DMS 273 (cell line): ENCODE results near the gene RAB26.

Experiments used
- DNase-seq: peaks from one replicate; lab custom pipeline; 2025; ENCODE audit not compliant: unreplicated experiment; lab: John Stamatoyannopoulos, UW

The RAB26 gene

DNA sequence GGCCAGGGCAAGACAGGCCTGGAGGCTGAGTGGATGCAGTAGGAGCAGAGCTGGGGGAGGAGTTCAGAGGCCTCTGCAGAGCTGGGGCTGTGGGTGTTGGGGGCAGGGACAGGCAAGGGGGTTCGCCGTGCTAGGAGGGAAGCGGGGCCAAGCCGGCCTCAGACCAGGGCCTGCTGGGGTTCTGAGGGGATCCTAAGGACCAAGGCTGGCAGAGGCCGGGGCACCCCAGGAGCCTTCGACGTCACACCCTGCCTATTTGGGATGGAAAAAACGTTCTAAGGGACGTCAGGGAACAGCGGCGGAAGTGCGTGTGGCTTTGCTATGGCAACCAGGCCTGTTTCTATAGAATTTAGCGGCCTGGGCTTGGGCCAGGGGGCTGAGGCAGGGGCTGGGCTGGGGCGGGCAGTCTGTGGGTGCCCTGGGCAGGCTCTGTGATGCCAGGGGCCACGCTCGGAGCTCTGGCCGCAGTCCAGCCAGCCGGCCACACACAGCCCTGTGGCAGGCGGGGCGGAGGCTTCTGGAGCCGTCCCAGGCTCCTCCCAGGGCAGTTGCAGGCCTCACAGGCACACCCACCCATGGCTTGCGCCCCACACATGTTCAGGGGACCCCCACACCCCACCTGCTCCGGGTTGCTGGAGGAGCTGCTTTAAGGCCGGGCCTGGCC is 10.9 kb downstream of the RAB26 start:
- no peak for DNase-seq

GRCh38 chr16:2160915-2161551 is 12.6 kb downstream of the RAB26 start:
- no peak for DNase-seq

DNA sequence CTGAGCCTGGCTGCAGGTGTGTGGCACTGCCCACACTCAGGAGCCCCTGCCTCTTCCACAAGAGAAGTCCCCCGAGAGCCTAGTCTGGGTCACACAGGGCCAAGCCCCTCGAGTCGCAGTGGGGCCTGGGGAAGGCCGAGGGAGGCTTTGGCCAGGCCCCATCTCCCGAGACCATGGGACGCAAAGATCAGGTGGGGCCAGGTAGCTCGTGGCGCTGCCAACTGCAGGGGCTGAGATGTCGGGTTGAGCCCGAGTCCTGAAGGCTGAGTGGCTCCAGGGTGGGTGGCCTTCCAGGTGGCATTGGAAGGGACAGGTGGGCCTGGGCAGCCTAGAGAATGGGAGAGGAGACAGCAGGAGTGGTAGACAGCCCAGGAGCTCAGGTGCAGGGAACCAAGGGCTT is 13.5 kb downstream of the RAB26 start:
- DNase-seq, result no peak

DNA sequence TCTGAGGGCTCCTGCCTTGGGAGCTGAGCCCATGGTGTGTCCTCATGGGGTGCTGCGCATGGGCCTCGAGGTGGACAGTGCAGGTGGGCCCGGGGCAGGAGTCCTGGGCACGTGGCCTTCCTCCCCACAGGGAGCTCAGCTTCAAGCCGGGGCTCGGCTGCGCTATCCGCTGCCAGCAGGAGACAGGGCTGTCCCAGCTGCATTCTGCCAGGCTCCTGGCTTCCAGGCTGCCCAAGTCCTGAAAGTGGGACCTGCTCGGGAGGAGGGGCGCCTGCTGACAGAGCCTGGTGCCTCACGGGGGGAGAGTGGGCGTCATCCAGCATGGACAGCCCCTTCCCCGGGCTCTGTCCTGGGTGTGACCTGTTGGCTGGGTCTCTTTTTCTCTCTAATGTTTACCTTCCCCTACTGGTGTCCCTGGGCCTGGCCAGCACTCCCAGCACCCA is 14.3 kb downstream of the RAB26 start:
- DNase-seq, result no peak

GRCh38 chr16:2163211-2163881 is 14.9 kb downstream of the RAB26 start:
- DNase-seq, result no peak

DNA sequence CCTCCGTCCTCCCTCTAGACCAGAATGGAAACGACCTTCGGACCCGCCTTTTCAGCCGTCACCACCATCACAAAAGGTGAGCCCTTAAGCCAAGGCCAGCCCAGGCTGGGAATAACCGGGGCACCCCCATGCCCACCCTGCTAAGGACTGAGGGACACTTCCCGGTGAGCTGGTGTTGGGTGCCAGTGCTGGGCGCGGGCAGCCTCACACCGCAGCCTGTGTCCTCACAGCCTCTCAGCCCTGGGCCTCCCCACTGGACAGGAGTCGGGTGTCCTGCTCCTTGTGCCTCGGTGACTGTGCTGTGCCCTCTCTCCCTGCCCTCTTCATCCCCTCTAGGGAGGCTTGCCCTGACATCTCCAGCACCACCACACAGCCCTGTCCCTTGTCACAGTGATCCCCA is 17.4 kb downstream of the RAB26 start:
- DNase-seq, result no peak

DNA sequence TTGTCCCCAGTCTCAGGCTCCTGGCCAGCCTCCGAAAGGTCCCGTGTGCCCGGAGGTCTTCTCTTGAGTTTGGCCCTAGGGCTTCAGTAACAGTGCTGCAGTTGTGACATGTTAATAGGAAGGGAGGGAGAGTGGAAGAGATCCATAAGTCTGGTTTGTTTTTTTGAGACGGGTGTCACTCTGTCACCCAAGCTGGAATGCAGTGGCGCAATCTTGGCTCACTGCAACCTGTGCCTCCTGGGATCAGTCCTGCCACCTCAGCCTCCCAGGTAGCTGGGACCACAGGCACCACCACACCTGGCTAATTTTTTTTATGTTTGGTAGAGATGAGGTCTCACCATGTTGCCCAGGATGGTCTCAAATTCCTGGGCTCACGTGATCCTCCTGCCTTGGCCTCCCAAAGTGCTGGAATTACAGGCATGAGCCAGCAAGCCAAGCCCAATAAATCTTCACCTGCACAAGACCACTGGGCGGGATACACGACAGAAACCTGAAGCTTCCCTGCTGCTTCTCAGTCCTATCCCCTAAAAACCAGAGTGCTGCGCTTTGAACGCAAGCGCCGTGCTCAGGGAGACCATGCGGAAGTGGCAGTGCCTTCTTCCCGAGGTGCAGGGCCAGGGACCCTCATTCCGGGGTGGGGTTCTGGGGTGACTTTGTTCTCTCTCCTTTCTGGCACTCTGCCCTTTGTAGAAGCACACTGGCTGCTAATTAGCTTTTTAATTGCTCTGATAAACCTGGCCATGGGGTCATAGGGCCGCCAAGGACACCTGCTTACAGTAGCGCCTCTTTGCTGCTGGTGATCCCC is 18.0 kb downstream of the RAB26 start:
- DNase-seq, result no peak

DNA sequence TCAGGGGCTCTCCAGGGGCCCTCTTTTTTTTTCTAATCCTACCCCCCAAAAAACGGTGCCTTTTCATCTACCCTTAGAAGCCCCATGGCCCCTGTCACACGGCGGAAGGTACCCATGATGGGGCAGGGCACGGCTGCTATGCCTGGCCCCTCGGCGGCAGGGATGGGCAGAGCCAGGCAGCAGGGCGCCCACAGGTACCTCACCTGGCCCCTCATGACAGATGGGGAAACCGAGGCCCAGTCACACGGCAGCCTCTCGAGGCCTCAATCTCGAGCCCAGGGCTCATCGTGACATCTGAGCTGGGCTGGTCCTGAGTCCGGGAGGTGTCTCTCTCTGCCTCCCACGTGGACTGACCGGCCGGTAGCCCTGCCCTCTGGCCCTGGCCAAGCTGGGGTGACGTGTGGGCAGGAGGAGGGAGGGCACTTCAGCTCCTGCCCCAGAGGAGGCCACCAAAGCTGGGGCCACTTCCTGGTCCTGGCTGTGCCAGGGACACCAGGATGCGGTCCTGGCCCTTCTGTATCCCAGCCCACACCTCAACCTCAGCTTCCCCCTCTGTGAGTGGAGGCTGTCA is 18.7 kb downstream of the RAB26 start:
- no peak for DNase-seq

DNA sequence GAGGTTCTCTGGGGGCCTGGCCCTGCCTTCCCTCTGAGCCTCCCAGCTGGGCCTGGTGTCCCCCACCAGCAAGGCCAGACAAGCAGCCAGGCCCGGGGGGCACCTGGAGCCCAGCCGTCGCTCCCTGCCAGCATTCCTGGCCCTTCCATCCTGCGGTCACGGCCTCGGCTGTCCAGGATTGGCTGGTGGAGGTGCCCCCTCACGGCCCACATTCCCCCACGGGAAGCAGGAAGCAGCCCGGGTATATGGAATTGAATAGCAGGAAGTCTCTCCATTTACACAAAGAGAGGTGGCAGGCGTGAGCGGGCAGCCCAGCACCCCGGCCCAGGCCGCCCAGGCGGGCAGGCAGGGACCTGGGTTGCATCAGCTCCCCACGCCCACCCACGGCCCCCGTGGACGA is 21.7 kb downstream of the RAB26 start:
- no peak for DNase-seq

DNA sequence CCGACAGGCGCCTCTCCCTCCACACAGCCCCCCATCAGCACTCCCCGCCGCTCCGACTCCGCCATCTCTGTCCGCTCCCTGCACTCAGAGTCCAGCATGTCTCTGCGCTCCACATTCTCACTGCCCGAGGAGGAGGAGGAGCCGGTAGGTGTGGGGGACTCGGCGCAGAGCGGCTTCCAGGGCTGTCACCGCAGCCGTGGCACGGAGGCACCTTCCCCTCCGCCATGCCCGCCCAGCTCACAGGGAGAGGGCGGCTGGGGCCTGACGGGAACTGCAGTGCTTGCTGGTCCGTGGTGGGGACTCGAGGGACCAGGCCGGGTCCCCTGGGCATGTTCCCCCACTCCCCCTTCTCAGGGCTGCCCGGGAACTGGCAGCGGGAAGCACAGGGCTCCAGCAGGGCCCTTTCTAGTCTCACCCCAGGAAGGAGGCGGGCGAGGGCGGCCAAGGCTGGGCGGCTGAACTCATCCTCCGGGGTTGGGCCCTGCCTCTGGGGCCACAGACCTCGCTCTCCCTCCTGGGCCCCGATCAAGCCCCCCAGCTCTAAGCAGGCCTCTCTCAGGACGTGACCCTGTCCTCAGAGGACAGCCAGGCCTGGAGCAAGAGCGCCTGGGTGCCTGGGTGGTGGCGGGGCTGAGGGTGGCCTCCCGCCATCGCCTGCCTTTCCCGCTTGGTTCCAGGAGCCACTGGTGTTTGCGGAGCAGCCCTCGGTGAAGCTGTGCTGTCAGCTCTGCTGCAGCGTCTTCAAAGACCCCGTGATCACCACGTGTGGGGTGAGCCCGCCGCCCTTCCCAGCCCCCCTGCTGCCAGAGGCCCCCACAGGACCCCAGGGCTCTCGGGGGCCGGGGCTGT is 22.4 kb downstream of the RAB26 start:
- DNase-seq, result no peak

DNA sequence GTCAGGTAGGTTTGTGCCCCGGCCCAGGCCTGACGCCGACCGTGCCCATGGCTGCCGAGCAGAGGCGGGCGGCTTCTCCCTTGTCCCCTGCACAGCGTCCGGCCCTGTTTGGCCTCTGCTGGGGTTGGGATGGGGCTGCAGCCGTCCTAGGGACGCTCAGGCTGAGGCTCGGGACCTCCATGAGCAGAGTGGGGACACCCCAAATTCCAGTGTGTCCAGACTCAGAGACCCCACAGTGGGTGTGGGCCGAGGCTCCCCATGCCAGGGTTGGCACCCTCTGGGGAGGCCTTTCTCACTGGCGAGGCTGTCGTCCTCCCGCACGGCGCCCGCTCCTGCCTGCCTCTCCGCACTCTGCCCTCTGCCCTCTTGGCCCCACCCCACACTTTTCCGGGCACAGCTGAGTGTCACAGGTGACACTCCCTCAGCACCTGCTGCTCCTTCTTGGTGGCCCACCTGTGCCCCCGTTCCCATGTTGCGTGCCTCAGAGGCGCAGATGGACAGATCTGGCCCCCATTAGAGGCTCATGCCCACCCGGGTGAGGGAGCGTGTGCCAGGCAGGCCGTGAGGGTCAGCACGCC is 23.3 kb downstream of the RAB26 start:
- no peak for DNase-seq

DNA sequence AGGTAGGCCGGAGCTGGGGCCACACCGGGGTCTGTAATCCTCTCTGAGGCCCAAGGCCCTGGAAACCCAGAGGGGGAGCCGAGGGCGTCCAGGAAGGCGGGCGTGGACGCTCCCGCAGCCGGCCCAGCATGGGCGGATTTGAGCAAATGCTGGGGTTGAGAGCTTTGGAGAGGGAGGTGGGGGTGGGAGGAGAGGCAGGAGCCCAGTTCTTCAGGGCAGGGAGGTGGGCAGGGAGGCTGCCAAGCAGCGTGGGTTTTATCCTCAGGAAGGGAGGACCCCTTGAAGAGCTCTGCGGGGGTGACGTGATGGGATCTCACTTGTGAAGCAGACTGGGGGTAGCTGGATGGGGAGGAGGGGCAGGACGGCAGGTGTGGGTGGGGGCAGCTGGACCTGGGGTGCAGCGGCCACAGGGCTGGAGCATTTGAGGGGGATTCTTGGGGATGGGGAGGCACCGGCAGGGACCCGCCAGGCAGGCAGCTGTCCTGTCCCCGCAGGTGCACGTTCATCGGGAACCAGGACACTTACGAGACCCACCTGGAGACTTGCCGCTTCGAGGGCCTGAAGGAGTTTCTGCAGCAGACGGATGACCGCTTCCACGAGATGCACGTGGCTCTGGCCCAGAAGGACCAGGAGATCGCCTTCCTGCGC is 24.4 kb downstream of the RAB26 start:
- no peak for DNase-seq

DNA sequence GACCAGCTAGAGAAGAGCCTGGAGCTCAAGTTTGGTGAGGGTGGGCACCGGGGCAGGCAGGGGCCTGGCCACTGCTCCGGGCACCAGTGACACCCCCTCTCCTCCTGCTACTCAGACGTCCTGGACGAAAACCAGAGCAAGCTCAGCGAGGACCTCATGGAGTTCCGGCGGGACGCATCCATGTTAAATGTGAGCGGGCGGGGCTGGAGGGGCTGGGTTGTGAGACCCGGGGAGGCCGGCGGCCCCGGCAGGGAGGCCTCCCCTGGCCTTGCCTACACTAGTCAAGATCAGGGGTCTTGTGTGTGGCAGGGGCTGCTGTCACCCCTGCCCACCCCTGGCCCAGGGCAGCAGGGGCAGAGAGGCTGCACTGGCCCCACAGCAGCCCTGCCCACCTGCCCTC is 24.9 kb downstream of the RAB26 start:
- no peak for DNase-seq

- no peak for DNase-seq
These were observed 25.5 kb downstream of the RAB26 start for GRCh38 chr16:2173916-2174315.

DNA sequence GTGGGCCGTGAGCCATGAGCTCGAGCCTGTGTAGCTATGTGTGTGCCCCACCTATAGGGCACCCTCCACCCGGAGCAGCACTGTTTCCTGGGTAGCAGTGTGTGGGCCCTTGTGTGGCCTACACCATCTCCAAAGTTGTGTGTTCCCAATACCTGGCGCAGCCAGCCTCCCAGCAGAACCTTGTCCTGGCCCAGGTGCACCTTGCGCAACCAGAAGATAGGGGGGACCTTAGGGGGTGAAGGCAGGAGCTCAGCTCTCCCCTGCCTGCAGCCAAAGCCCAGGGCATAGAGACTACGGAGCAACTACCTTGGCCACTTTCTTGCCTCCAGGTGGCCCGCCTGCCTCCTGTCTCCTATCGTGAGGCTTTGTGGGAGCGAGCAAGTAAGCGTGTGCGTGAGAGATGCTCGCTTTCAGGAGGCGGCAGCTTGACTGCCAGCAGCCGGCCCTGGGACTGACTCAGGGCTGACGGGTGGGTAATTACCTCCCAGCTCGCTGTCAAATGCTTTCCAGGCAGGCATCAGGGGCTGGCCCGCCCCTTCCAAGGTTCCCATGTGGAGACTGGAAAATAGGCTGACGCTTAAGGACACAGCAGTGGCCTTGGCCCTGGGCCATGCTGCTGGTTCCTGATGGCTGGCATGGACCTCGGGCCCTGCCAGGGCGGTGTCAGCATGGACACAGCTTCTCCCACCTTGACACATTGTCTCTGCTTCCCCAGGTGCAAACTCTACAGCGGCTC is 26.1 kb downstream of the RAB26 start:
- peak; percentile 38 for DNase-seq

DNA sequence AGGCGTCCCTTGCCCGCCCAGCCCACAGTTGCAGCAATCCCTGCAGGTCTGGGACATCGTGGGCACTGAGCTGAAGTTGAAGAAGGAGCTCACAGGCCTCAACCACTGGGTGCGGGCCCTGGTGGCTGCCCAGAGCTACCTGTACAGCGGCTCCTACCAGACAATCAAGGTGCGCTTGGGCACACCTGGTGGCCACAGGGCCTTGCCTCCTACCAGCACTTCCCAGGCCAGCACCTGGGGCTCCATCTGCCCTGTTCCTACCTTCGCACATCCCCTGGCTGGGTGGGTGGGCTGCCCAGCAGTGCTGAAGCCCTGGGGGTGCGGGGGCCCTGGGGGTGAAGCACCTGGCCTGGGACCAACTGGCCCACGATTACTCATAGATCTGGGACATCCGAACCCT is 27.0 kb downstream of the RAB26 start:
- DNase-seq, result no peak

DNA sequence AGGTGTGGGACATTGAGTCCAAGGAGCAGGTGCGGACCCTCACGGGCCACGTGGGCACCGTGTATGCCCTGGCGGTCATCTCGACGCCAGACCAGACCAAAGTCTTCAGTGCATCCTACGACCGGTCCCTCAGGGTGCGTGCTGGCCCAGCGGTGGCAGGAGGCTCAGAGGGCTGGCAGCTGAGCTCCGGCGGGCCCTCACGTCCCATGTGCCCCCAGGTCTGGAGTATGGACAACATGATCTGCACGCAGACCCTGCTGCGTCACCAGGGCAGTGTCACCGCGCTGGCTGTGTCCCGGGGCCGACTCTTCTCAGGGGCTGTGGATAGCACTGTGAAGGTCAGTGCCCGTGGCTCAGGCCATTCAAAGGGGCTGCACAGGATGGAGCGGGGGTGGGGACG is 27.6 kb downstream of the RAB26 start:
- DNase-seq, result no peak

GRCh38 chr16:2177101-2177500 is 28.7 kb downstream of the RAB26 start:
- no peak for DNase-seq

- DNase-seq, result no peak
These were observed 29.1 kb downstream of the RAB26 start for GRCh38 chr16:2177561-2177960.
